B cell (primary cell): Measurements from ENCODE around the gene ATG3. TPM values are rescaled to one million over a fixed set of nuclear protein-coding genes. Genes with fewer than 3 reads are reported as not detected.

Source experiments
- ATAC-seq: fragments of 200-7000 bp; cut with Tn5 transposase; one replicate; pipeline ENCODE4 v1.10.0; 2021; ENCODE audit warnings: low read depth, mild to moderate bottlenecking, moderate number of reproducible peaks, moderate library complexity
- CTCF ChIA-PET: fragments of 350-600 bp; sonication (Branson Sonifier 250); formaldehyde crosslinking; loops from one replicate; lab custom pipeline; 2021; ENCODE audit warnings: antibody characterized with exemption, inconsistent platforms; lab: Charles Lee
- POLR2A ChIA-PET: fragments of 350-600 bp; sonication (Branson Sonifier 250); formaldehyde crosslinking; loops from one replicate; lab custom pipeline; 2021; ENCODE audit warnings: antibody characterized with exemption; lab: Charles Lee
- DNase-seq: peaks from one replicate; pipeline ENCODE4 v3.0.0; 2013
- H2AFZ ChIP-seq: 2 replicates; pipeline ENCODE4 v1.6.1; 2012; ENCODE audit warnings: mild to moderate bottlenecking, low read depth, low read length; ENCODE audit not compliant: insufficient read depth, poor library complexity, severe bottlenecking
- H3K27ac ChIP-seq, 2 donors: 1 replicate in 1 of 2; 2 replicates in 1 of 2; pipeline ENCODE4 v1.5.1; 2012 to 2013; ENCODE audit warnings: low read length in 2 of 2, mild to moderate bottlenecking in 2 of 2, moderate library complexity in 1 of 2
- H3K27me3 ChIP-seq, 4 experiments: fragments of 200-600 bp in 1 of 4; sonication (generic) in 1 of 4; replicated peaks in 1 of 4; 1 replicate in 2 of 4; 2 replicates in 2 of 4; pipeline versions ENCODE4 v1.6.1 to v1.7.0; 2013 to 2016; ENCODE audit warnings: low read length in 3 of 4, mild to moderate bottlenecking in 2 of 4, mixed read lengths in 1 of 4, moderate library complexity in 1 of 4; ENCODE audit not compliant: insufficient read depth in 4 of 4, control insufficient read depth in 3 of 4; ENCODE audit errors: control extremely low read depth in 1 of 4
- H3K36me3 ChIP-seq, 2 experiments: replicated peaks in 1 of 2; 1 replicate in 1 of 2; 2 replicates in 1 of 2; pipeline versions ENCODE4 v1.6.1 to v1.7.1; 2013; ENCODE audit warnings: low read length in 1 of 2; ENCODE audit not compliant: insufficient read depth in 2 of 2, control insufficient read depth in 1 of 2; ENCODE audit errors: control extremely low read depth in 1 of 2, extremely low read depth in 1 of 2
- H3K4me1 ChIP-seq, 2 donors: fragments of 200-600 bp in 1 of 2; sonication (generic) in 1 of 2; 1 replicate in 1 of 2; 2 replicates in 1 of 2; pipeline versions ENCODE4 v1.5.1 to v1.6.1; 2013 to 2017; ENCODE audit warnings: low read length in 2 of 2; ENCODE audit not compliant: control insufficient read depth in 2 of 2, insufficient read depth in 2 of 2
- H3K4me2 ChIP-seq: replicated peaks from 2 replicates; pipeline ENCODE3; 2012; ENCODE audit warnings: mild to moderate bottlenecking, low read depth, low read length; ENCODE audit not compliant: poor library complexity, severe bottlenecking
- H3K4me3 ChIP-seq, 5 experiments: fragments of 200-600 bp in 1 of 5; sonication (generic) in 1 of 5; 1 replicate in 3 of 5; 2 replicates in 2 of 5; pipeline versions ENCODE4 v1.5.1 to v1.7.0; 2011 to 2016; ENCODE audit warnings: low read length in 4 of 5, mild to moderate bottlenecking in 4 of 5, low read depth in 2 of 5, control low read depth in 1 of 5, moderate library complexity in 1 of 5; ENCODE audit not compliant: insufficient read depth in 1 of 5; ENCODE audit errors: control extremely low read depth in 1 of 5, extremely low read depth in 1 of 5
- H3K79me2 ChIP-seq: fragments of 200-600 bp; sonication (generic); one replicate; pipeline ENCODE4 v1.6.0; 2016; ENCODE audit warnings: low read length; ENCODE audit not compliant: control insufficient read depth, insufficient read depth
- H3K9ac ChIP-seq: fragments of 200-600 bp; sonication (generic); 2 replicates; pipeline ENCODE4 v1.6.1; 2017; ENCODE audit warnings: mild to moderate bottlenecking, low read length, moderate library complexity
- H3K9me3 ChIP-seq, 3 donors: one replicate each; pipeline versions ENCODE4 v1.6.1 to v1.7.1; 2013; ENCODE audit warnings: low read length in 2 of 3; ENCODE audit not compliant: control insufficient read depth in 2 of 3, insufficient read depth in 1 of 3; ENCODE audit errors: control extremely low read depth in 1 of 3
- H4K20me1 ChIP-seq: 2 replicates; pipeline ENCODE4 v1.6.0; 2012; ENCODE audit warnings: mild to moderate bottlenecking, low read length; ENCODE audit not compliant: insufficient read depth, control insufficient read depth, poor library complexity, severe bottlenecking
- H3K27ac Mint-ChIP-seq: one replicate; pipeline ENCODE4 v1.8.0; 2021; ENCODE audit warnings: mixed read lengths
- H3K27me3 Mint-ChIP-seq: one replicate; pipeline ENCODE4 v1.8.0; 2021; ENCODE audit warnings: mixed read lengths
- H3K4me1 Mint-ChIP-seq: one replicate; pipeline ENCODE4 v1.8.0; 2021; ENCODE audit warnings: mixed read lengths
- H3K4me3 Mint-ChIP-seq: one replicate; pipeline ENCODE4 v1.8.0; 2021; ENCODE audit warnings: mixed read lengths
- H3K9me3 Mint-ChIP-seq: one replicate; pipeline ENCODE4 v1.8.0; 2022; ENCODE audit warnings: mixed read lengths; ENCODE audit not compliant: insufficient read depth
- CTCF ChIP-seq: fragments of 200-600 bp; IDR thresholded peaks from one replicate; pipeline ENCODE4 v1.8.0; 2022; ENCODE audit warnings: antibody characterized with exemption, mild to moderate bottlenecking
- EZH2 ChIP-seq: IDR thresholded peaks from 2 replicates; pipeline ENCODE4 v1.6.1; 2012; ENCODE audit warnings: borderline replicate concordance, low read depth, mild to moderate bottlenecking, moderate library complexity, low read length; ENCODE audit not compliant: insufficient read depth, poor library complexity, severe bottlenecking
- WGBS: methylation state at CpG from one replicate; pipeline ENCODE4 v1.1.5; 2013; ENCODE audit warnings: missing lambda C conversion rate; ENCODE audit not compliant: insufficient coverage; 5-methylcytosine and 5-hydroxymethylcytosine counted together
- intact Hi-C: fragments of 100-400 bp; cut with micrococcal nuclease; formaldehyde crosslinking; loops from one replicate; pipeline ENCODE4 v1.10.0; 2022
- polyA plus RNA-seq: library from polyadenylated mRNA; depleted of rRNA; stranded (reverse); fragments of >200 nt; gene quantifications from 2 replicates; pipeline ENCODE4 v1.2.3, GENCODE V29; 2012
- total RNA-seq, 2 donors: library from RNA; stranded (reverse); fragments of 120-200 nt in 1 of 2; gene quantifications; 1 replicate in 1 of 2; 2 replicates in 1 of 2; pipeline versions ENCODE4 v1.2.3 to v1.2.4, GENCODE V29; 2013 to 2022

The ATG3 gene
- total and polyA plus RNA-seq, 2 donors (not counting 1 experiment from before 2014, with no cell fraction given), result 25.2 to 54.9 TPM

GRCh38 chr3:112550859-112551258 is 10.9 kb downstream of the ATG3 start:
- ATAC-seq, result no peak
- Histone ChIP-seq H3K9ac (no peak overlapping the region), H3K36me3 (peaks cover 7 to 39% of the 10 kb centered on the region in 2 experiments), H3K27ac (no peak overlapping the region), H4K20me1 (peaks cover 2% of the 10 kb centered on the region), H3K27me3 (no peaks in the 10 kb centered on the region), H3K4me3 (no peak overlapping the region), H3K9me3 (no peaks in the 10 kb centered on the region), H2AFZ (no peak overlapping the region), H3K4me1 (peaks cover 0 to 9% of the 10 kb centered on the region in 2 donors), H3K4me2 (no peak overlapping the region), H3K79me2 (peaks cover 40% of the 10 kb centered on the region)
- H3K4me3 Mint-ChIP-seq, result no peak overlapping the region
- intact Hi-C loops, result no loop called here
- no CpG with 5 or more reads among the region's 1 CpG for WGBS
- TF ChIP-seq EZH2 (no peak), CTCF (no peak)
- ChIA-PET POLR2A (no interaction called here), CTCF (interaction anchor here (1.0 to 1.2 kb wide), 2 partner anchors 228 to 258 kb away, joined by 3 to 4 read pairs; partner anchors contain the start of gene SLC9C1)
- H3K27ac Mint-ChIP-seq, result no peak overlapping the region
- no peaks in the 10 kb centered on the region for H3K9me3 Mint-ChIP-seq
- peaks cover 22% of the 10 kb centered on the region for H3K4me1 Mint-ChIP-seq
- no peaks in the 10 kb centered on the region for H3K27me3 Mint-ChIP-seq
- no peak for DNase-seq

DNA sequence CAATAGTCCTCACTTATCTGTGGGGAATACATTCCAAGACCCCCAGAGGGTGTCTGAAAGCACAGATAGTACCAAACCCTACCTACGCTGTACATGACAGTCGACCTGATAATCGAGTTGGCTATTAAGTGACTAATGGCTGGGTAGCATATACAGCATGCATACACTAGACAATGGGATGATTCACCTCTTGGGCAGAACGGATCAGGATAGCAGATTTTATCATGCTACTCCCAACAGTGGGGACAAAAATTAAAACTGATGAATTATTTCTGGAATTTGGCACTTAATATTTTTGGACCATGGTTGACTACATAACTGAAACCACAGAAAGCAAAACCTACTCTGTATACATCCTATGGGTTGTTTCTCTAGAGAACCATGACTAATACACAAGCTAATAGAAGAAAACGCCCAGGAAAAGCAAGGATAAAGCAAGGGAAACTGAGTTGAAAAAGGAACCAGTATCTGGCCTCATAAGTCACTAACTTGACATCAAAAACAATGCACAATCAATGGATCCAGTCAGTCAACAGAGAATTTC is 15.5 kb downstream of the ATG3 start:
- Histone ChIP-seq H3K79me2 (peaks cover 12% of the 10 kb centered on the region), H3K4me2 (no peak overlapping the region), H3K4me1 (no peaks in the 10 kb centered on the region), H2AFZ (no peak overlapping the region), H3K9ac (no peak overlapping the region), H3K27me3 (no peaks in the 10 kb centered on the region), H3K36me3 (peaks cover 9 to 68% of the 10 kb centered on the region in 2 experiments), H3K27ac (no peak overlapping the region), H4K20me1 (no peaks in the 10 kb centered on the region), H3K9me3 (no peaks in the 10 kb centered on the region), H3K4me3 (no peak overlapping the region)
- POLR2A ChIA-PET, result no interaction called here
- no peak for ATAC-seq
- intact Hi-C loops, result no loop called here
- WGBS, result 100% methylated on average over 3 of the region's 5 CpGs
- H3K9me3 Mint-ChIP-seq, result no peaks in the 10 kb centered on the region
- CTCF ChIA-PET, result interaction anchor here (1.2 to 1.3 kb wide), 2 partner anchors 8 to 435 kb away, joined by 3 to 4 read pairs; no protein-coding TSS in a partner anchor
- no peak for TF ChIP-seq EZH2
- no peak for TF ChIP-seq CTCF
- H3K27ac Mint-ChIP-seq, result no peak overlapping the region
- no peak for DNase-seq
- H3K4me3 Mint-ChIP-seq, result no peak overlapping the region
- peaks cover 2% of the 10 kb centered on the region for H3K4me1 Mint-ChIP-seq
- H3K27me3 Mint-ChIP-seq, result no peaks in the 10 kb centered on the region
